GF-D8 (cell line): ENCODE data around the gene RNF186.
"Not testable (repeated sequence)": the region's sequence is repeated elsewhere in the genome, so short reads cannot be mapped to it uniquely, and the experiment has no call there.

ENCODE experiments used
- DNase-seq: peaks from one replicate; lab custom pipeline; 2025; lab: John Stamatoyannopoulos, UW

RNF186 gene

DNA sequence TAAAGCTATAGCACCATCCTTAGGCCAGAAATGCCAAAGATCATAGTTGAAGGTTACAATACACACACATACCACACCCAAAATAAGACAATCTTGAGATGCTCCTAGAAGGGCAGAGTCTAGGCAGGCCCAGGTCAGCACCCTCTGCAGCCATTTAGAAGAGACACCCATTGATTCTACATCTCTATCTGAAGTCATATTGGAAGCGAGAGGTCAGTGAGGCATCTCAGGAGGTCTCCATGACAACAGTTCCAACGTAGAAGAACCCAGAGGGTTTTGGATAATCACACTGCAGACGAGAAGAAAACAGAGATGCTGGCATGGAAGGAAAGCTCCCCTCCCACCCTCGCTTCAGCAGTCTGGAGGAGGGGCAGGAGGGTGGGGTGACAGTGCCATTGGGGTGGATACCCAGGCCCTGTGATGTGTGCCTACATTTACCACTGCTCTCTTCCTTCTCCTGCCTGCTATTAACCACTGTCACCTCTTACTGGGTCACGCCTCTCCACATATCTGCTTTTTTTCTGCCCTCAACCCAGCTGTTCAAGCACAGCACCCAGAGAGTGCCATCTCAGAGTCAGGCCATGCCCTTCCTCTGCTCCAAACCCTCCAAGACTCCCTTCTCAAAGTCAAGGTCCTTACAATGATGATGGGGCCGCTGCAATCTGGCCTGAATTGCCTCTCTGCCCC lies 21.6 kb downstream of the RNF186 start:
- no peak for DNase-seq

DNA sequence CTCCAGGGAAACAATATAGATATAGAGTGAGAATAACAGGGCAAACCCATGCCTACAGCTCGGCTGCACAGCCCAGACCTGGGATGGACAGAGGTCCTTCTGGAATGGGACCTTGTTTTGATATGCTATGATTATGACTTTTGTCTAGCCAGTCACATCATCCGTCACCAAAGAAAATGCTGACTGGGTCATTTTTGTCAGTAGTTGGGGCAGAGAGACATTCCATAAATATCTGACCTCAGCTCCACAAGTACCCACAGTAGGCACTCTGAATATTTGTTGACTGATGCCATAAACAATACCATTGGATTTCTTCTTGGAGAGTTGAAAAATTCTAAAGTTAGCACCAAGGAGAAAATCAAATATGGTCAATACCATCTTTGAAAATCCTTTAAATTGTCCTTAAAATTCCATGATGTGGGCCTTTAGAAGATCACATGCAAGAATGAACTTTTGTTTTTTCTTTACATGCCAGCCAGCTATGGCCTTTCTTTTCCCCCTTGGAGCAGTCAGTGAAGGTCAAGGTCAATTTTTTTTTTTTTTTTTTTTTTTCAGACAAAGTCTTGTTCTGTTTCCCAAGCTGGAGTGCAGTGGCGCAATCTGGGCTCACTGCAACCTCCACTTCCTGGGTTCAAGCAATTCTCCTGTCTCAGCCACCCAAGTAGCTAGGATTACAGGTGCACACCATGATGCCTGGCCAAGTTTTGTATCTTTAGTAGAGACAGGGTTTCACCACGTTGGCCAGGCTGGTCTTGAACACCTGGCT lies 22.7 kb downstream of the RNF186 start:
- DNase-seq, result no peak

DNA sequence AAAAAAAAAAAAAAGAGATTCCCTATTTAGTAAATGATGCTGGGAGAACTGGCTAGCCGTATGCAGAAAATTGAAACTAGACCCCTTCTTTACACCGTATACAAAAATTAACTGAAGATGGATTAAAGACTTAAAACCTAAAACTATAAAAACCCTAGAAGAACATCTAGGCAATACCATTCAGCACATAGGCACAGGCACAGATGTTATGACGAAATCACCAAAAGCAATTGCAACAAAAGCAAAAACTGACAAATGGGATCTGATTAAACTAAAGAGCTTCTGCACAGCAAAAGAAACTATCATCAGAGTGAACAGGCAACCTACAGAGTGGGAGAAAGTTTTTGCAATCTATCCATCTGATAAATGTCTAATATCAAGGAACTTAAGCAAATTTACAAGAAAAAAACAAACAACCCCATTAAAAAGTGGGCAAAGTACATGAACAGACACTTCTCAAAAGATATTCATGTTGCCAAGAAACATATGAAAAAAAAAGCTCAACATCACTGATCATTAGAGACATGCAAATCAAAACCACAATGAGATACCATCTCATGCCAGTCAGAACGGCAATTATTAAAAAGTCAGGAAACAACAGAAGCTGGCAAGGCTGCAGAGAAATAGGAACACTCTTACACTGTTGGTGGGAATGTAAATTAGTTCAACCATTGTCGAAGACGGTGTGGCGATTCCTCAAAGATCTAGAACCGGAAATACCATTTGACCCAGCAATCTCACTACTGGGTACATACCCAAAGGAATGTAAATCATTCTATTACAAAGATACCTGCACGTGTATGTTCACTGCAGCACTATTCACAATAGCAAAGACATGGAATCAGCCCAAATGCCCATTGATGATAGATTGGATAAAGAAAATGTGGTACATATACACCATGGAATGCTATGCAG lies 24.8 kb downstream of the RNF186 start:
- not testable (repeated sequence) for DNase-seq

DNA sequence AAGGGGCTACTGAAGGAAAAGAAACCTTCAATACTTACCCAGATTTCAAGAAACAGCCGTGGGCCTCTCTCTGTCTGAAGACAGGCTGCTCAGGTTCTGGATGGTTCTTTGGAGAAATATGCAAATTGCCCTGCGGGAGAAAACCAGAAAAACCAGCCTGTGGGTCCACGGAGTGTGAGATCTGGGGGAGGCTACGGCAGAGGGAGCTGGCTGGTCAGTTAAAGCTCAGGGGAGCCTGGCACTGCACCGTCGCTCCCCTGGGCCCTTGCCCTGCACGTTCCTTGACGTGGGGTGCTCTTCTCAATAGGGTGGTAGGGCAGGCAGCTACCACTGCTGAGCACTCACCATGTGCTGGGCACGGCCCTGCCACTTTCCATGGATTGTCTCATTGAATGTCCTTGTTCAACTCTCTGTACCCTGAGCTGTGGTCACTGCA lies 28.1 kb downstream of the RNF186 start:
- no peak for DNase-seq

DNA sequence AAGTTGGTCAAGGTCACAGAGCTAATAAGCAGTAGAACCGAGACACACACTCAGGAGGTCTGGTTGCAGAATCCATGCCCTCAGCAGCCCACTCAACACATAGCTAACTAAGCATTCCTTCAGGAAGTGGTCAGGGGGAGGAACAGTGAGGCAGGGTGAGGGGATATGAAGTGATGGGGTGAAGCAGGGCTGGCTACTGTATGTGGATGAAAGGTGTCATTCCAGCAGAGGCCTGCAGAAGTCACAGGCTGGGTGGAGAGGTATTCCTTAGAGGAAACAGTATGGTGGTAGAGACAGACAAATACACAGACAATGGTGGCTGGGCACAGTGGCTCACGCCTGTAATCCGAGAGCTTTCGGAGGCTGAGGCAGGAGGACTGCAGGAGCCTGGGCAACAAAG lies 29.4 kb downstream of the RNF186 start:
- DNase-seq, result no peak

DNA sequence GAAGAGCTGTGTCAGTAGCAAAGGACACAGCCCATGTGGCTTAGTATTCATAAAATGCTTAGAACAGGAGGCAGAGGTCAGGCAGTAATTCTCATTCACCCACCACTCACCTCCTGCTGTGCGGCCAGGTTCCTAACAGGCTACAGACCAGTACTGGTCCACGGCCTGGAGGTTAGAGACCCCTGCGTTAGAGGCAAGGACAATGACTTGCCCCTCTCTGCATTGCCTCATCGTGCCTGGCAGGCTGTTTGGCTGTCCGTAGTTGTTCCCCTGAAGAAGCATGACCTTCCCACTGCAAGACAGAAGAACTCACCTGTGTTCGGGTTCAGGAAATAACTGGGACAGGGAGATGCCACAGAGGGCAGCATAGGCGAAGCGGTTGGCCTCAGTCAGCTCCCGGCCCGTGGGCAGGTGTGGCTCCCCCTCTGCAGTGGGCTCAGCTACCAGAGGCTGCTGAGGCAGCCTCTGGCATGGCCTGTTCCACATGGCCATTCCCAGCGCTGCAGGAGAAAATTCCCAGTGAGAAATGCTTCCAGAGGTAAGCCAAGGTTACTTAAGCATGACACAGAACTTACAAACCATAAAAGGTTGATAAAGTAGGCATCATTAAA lies 34.7 kb downstream of the RNF186 start:
- no peak for DNase-seq

DNA sequence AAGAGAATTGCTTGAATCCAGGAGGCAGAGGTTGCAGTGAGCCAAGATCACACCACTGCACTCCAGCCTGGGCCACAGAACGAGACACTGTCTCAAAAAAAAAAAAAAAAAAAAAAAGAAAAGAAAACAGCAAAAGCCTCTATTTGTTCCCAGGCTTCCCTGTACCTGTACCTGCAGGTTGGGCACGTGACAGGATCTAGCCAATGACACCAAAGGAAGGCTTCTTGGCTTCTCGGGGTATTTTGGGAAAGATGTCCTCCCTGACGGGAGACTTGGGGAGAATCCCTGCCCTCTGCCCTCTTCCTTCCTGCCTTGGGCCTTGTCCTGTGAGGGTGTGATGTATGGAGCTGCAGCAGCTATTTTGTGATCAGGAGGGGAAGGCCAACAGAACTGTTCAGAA lies 38.1 kb downstream of the RNF186 start:
- DNase-seq, result no peak

DNA sequence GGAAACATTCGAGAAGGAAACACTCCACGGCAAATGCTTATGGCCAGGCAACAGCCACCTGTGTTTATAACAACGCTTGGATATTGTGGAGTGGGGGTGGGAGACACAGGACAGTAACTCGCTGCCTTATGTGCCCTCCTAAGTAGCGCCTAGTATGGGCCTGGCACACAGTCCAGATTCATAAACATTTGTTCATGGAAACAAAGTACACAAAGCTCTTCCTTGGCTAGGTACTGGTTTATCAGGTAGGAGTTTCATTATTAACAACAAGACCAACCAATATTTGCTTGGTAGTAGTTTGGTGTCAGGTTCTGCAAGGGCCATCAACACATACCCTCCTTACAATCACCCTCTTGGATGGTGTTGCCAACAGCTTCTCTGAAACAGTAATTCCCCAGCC lies 38.8 kb downstream of the RNF186 start:
- no peak for DNase-seq

DNA sequence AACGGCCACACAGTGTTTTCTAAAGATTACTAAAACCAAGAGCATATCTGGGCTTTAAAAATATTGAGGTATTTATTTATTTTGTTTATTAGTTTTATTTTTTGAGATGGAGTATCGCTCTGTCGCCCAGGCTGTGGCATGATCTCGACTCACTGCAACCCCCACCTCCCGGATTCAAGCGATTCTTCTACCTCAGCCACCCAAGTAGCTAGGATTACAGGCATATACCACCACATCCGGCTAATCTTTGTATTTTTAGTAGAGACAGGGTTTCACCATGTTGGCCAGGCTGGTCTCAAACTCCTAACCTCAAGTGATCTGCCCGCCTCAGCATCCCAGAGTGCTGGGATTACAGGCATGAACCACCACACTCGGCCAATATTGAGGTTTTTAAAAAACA lies 39.3 kb downstream of the RNF186 start:
- DNase-seq, result no peak

DNA sequence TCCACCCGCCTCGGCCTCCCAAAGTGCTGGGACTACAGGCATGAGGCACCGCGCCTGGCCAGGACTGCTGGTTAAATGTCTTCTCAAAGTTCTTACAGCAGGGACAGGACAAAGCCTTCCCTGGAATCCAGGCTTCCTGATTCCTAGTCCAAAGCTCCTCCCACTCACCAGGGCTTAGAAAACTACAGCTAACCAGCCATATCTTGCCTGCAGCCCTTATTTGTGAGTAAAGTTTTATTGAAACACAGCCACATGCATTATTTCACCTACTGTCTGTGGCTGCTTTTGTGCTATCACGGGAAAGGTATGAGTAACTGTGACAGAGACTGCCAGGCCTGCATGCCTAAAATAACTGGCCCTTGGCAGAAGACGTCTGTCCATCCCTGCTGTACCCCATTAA lies 39.8 kb downstream of the RNF186 start:
- no peak for DNase-seq

DNA sequence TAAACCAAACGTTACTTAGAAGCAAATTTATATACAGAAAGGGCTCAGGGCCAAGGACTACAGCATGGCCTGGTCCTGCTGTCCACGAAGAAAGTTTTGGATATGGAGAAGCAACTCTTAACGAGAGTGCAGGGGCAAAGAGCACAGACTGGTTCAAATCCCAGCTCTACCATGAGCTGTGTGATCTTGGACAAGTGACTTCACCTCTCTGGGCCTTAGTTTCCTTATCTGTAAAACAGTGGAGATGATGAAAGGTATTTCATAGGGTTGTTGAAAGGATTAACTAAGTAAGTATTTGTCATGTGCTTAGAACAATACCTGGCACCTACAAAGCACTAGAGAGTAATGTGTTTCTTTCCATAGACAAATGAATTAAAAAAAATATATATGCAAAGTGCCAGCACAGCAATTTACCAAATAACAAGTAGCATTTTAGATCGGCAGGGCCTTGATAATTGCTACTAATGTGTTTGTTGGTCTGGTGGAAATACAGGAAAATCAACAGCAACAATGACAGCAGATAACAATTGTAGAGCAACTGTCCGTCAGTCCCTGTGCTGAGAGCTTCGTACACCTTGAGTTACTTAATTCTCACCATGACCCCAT lies 40.8 kb downstream of the RNF186 start:
- no peak for DNase-seq

DNA sequence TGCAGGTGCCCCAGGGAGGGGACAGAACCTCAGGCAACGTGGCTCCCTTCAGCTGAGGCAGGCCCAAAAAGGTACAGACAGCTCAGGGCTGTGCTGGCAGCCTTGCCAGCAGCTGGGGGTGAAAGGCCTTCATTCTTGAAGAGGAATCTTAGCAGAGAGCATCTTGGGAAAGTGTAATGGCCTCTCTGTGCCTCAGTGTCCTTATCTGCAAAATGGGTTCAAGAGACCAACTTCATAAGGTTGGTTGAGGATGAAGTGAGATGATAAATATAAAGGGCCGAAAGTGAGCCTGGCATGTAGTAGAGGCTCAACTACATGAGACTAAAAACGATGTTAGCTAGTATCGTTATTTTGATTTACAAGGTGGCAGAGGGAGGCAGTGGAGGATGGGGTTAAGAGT lies 41.6 kb downstream of the RNF186 start:
- no peak for DNase-seq

DNA sequence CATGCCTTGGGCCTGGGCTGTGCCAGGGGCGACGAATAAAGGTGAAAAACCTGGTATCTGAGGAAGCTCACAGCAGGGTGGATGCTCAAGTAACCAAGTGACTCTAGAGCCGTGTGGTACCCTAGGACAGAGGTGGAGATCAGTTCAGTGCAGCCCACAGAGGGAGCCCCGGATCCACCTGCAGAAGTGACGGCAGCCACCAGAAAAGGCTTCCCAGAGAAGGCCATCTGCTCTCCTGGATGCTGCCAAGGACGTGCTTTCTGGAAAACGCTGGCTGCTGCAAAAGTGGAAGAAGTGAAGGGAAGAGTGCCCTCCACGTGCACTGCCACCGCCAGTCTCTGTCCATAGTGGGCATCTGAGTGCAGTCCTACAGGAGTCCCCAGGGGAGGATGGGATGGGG lies 43.0 kb downstream of the RNF186 start:
- no peak for DNase-seq

DNA sequence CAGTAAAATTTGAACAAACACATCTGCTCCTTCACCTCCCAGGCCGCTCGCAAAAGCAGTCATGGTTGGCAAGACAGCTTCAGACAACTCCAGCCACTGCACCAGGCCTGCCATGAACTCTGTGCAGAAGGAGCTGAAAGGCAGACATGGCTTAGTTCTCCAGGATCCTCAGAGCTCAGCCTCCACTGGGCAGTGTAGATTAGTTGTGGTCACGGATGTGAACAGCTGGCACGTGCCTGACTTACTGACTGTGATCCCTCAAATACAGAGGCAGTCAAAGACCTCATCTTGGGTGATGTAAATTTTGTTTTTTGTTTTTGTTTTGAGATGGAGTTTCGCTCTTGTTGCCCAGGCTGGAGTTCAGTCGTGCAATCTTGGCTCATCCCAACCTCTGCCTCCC lies 43.7 kb downstream of the RNF186 start:
- no peak for DNase-seq

DNA sequence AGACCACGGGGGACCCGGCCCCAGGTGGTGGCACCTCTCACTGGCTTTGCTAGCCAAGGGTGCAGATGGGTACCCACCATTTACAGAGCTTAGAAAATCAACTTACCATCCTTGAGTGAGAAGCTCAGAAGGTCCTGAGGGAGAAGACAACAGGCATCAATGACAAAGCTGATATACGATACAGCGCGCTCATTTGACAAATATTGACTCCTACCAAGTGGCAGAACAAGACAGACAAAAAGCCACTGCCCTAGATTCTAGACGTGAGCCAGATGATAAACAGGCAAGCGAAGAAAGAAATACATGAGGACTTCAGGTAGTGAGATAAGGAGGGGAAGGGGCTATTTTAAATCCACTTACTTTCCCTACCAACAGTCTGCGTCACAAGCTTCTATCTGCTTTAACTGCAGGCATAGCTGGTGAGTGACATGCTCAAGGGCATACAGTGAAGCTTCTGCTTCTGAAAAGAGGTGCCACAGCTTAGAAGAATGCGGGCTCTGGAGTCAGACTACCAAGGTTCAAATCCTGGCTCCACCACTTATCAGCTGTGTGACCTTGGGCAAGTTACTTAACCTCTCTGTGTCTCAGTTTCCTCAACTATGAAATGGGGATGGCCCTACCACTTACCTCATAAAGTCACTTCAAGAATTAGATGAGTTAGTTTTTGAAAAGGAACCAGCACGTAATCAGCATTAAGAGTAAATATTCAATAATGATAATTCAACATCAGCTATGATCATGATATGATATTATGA lies 44.5 kb downstream of the RNF186 start:
- DNase-seq, result no peak

DNA sequence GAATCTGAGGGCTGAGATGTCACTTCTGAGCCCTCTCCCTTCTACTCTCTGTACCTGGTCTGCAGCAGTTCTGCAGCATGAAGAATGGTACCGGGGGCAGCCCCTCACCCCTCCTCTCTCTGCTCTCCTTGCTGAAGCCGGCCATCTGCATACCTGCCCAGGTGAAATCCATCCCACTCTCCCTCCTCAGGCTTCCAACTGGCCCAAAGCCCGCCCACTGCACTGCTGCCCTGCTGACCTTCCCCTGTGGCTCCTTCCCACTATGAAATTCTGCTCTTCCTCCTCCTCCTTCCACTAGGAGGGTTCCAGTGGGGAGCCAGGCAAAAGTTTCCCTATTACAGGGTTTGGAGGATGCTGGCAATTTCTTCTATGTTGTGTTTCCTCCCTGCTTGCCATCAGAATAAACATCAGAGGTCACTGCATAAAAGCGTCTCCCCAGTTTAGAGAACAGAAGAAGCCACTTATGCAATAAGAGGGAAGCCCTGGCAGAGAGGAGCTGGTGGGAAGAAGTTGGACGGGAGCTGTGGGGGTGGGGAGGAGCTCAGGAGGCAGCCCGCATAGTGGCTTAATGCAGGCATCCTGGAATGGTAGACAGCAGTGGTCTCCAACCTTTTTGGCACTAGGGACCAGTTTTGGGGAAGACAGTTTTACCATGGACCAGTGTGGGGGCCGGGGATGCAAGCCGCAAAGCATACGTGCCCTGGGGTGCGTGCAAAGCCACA lies 45.7 kb downstream of the RNF186 start:
- no peak for DNase-seq

DNA sequence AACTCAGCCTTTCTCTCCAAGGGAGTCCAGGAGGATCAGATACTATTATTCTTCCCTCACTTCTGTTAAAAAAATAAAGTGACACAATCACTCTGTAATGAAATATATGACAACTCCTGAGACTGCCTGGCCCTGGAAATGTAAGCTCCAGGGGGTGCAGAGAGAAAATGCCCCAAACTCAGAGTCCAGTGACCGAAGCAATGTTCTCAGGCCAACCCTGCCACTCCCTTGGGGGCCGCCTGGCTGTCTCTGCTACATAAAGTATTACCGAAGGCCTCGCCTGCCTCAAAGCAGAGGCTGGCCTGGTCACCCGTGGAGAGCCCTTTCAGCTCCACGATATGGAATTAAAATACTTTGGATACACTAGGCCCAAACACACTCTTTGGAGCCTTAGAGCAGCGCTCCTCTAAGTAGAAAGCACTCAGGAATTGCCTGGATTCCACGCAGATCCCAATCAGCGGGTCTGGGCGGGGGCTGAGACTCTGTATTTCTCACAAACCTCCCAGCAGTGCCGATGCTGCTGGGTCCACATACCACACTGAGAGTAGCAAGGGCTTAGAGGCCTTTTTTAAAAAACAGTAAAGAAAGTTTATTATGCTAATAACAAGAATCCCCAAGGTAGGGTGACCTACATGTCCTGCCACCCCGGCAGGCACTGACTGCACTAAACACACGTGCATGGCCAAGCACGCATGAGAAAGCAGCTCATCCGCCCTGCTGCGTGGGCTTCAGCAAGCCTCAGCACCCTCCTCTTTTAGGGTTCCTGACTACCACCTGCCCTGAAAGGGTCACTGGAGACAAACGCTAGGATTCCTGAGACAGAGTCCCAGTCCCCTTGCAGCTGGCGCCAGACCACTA lies 46.5 kb downstream of the RNF186 start:
- no peak for DNase-seq

DNA sequence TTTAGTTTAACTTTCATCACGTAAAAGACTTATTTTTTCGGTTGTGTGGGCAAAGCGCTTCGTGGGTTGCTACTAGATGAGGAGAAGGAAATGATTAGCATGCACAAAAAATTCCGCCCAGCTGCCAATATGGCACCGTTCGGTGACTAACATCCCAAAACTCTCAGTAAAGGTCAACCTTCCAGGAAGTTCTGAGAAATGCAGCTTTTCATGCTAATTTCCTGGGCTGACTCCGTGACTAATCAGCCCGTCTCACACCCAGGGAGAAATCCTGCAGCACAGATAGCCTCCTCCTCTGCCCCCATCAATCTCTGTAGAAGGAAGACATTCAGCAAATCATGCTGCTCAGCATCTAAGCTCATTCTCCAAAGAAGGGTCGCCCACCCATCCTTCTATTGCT lies 49.5 kb downstream of the RNF186 start:
- DNase-seq, result no peak

DNA sequence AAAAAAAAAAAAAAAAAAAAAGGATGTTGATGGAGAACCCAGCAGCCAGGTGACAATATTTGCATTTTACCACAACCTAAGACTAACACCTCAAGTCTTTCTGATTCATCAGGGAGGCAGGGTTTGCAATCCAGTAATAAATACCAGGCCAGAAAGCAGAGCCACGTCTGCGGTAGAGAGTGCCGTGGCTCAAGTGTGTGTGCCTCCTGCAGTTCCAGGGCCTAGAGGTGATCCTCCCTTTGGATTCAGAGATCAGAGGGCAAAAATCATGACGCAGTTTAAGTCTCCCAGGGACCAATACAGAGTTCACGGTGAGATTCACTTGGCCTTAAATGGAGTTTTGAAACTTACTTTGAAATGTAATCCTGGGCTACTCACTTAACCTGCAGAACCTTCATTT lies 50.2 kb downstream of the RNF186 start:
- DNase-seq, result no peak
